GM12891 (cell line): ENCODE data around the gene BUD13.

Experiments used
- POLR2A ChIP-seq: IDR thresholded peaks from 2 replicates; pipeline ENCODE4 v1.6.1; 2011; ENCODE audit warnings: low read depth, low read length, control low read depth
- POLR2AphosphoS5 ChIP-seq: IDR thresholded peaks from 2 replicates; pipeline ENCODE4 v1.6.1; 2011; ENCODE audit warnings: low read depth, low read length, control low read depth
- POU2F2 ChIP-seq: IDR thresholded peaks from 2 replicates; pipeline ENCODE4 v1.6.1; 2011; ENCODE audit warnings: low read depth, mild to moderate bottlenecking, control low read depth, low read length, moderate library complexity
- TAF1 ChIP-seq: IDR thresholded peaks from 2 replicates; pipeline ENCODE4 v1.6.1; 2011; ENCODE audit warnings: low read depth, low read length, control low read depth

- no peak for TF ChIP-seq POU2F2
- TF ChIP-seq TAF1, result no peak
- no peak for TF ChIP-seq POLR2A
- no peak for TF ChIP-seq POLR2AphosphoS5
Observed at GRCh38 chr11:116733969-116734508, 38.7 kb downstream of the BUD13 start.
